HepG2 (cell line): ENCODE results near the gene CTNND2. TPM values are rescaled to one million over a fixed set of nuclear protein-coding genes. Genes with fewer than 3 reads are reported as not detected.

Experiments used
- ATAC-seq: fragments of 200-7000 bp; cut with Tn5 transposase; 3 replicates; pipeline ENCODE4 v1.9.1; 2020; ENCODE audit warnings: mild to moderate bottlenecking, moderate library complexity
- BruUV-seq: library from RNA; stranded (reverse); fragments of 400-500 nt; replicated peaks from 2 replicates; lab custom pipeline; 2021; lab: Mats Ljungman, UMichigan
- CTCF ChIA-PET: fragments of 300-600 bp; formaldehyde crosslinking; extraction: SDS; loops from one replicate; lab custom pipeline; 2021; ENCODE audit warnings: low total read pairs, inconsistent platforms, low intra/inter-chr PET ratio; lab: Yijun Ruan, JAX
- POLR2A ChIA-PET: fragments of 350-600 bp; sonication (Branson Sonifier 250); formaldehyde crosslinking; loops from one replicate; lab custom pipeline; 2020; ENCODE audit warnings: antibody characterized with exemption, inconsistent platforms; lab: Yijun Ruan, JAX
- DNase-seq: peaks from one replicate; pipeline ENCODE4 v3.0.0-alpha.2; 2015; ENCODE audit warnings: low spot score
- FAIRE-seq: peaks from 3 replicates; lab custom pipeline; 2011; peaks lifted over from hg19 to GRCh38; lab: Jason Lieb, UNC
- H2AFZ ChIP-seq: one replicate; pipeline ENCODE4 v1.6.1; 2011; ENCODE audit warnings: low read length, inconsistent platforms
- H3K27ac ChIP-seq: fragments of 300-600 bp; 3 replicates; pipeline ENCODE4 v1.8.0; 2011; ENCODE audit warnings: mixed run types, mild to moderate bottlenecking, mixed read lengths, low read length, inconsistent platforms; ENCODE audit not compliant: insufficient read depth; ENCODE audit errors: extremely low read length
- H3K27me3 ChIP-seq, 2 experiments: fragments of 200-600 bp in 1 of 2; 2 replicates in 1 of 2; 3 replicates in 1 of 2; pipeline versions ENCODE4 v1.6.0 to v1.8.0; 2011; ENCODE audit warnings: low read length in 2 of 2, mild to moderate bottlenecking in 2 of 2, moderate library complexity in 2 of 2, inconsistent platforms in 1 of 2; ENCODE audit not compliant: insufficient read depth in 2 of 2, control insufficient read depth in 1 of 2
- H3K36me3 ChIP-seq, 2 experiments: fragments of 200-600 bp in 1 of 2; replicated peaks in 1 of 2; 2 replicates in 1 of 2; 3 replicates in 1 of 2; pipeline versions ENCODE4 v1.5.1 to v1.8.0; 2011; ENCODE audit warnings: low read length in 2 of 2, inconsistent platforms in 1 of 2; ENCODE audit not compliant: insufficient read depth in 2 of 2, control insufficient read depth in 1 of 2
- H3K4me1 ChIP-seq: 2 replicates; pipeline ENCODE4 v1.5.1; 2012; ENCODE audit warnings: low read length, inconsistent platforms; ENCODE audit not compliant: insufficient read depth
- H3K4me2 ChIP-seq: 2 replicates; pipeline ENCODE4 v1.6.0; 2011; ENCODE audit warnings: low read depth, low read length, inconsistent platforms
- H3K4me3 ChIP-seq, 3 experiments: fragments of 200-600 bp in 1 of 3; sonication (generic), shearing (Covaris generic) in 1 of 3; replicated peaks in 1 of 3; 2 replicates each; pipeline ENCODE4 v1.5.1; 2011 to 2016; ENCODE audit warnings: low read length in 3 of 3, inconsistent platforms in 2 of 3, low read depth in 2 of 3, mild to moderate bottlenecking in 2 of 3, control low read depth in 1 of 3, mixed read lengths in 1 of 3; ENCODE audit not compliant: insufficient read depth in 1 of 3
- H3K79me2 ChIP-seq: one replicate; pipeline ENCODE4 v1.6.1; 2011; ENCODE audit warnings: low read length, inconsistent platforms; ENCODE audit not compliant: insufficient read depth
- H3K9ac ChIP-seq: 2 replicates; pipeline ENCODE4 v1.6.0; 2011; ENCODE audit warnings: mild to moderate bottlenecking, low read depth, low read length, inconsistent platforms; ENCODE audit not compliant: insufficient read depth
- H3K9me3 ChIP-seq: 2 replicates; pipeline ENCODE4 v1.5.1; 2012; ENCODE audit warnings: mild to moderate bottlenecking, low read length
- H4K20me1 ChIP-seq: 2 replicates; pipeline ENCODE4 v1.6.0; 2011; ENCODE audit warnings: inconsistent platforms, mild to moderate bottlenecking, low read length, moderate library complexity; ENCODE audit not compliant: insufficient read depth
- ARID2 ChIP-seq: sonication (generic); formaldehyde crosslinking; IDR thresholded peaks from 2 replicates; pipeline ENCODE4 v1.8.1; 2022; ENCODE audit warnings: mild to moderate bottlenecking, missing genetic modification reagents, borderline replicate concordance
- HNRNPL ChIP-seq: fragments of 200-400 bp; formaldehyde crosslinking; IDR thresholded peaks from 2 replicates; pipeline ENCODE4 v1.6.1; 2017; ENCODE audit warnings: mild to moderate bottlenecking, low read depth, low read length
- JDP2 ChIP-seq: sonication (generic); formaldehyde crosslinking; IDR thresholded peaks from 2 replicates; pipeline ENCODE4 v1.8.1; 2022; ENCODE audit warnings: missing genetic modification reagents, borderline replicate concordance
- KAT7 ChIP-seq: IDR thresholded peaks from 2 replicates; pipeline ENCODE4 v1.6.1; 2018; ENCODE audit warnings: borderline replicate concordance, missing compliant biosample characterization
- MIER2 ChIP-seq: IDR thresholded peaks from 2 replicates; pipeline ENCODE4 v1.6.1; 2016; ENCODE audit warnings: missing biosample characterization, missing genetic modification reagents
- NFE2L2 ChIP-seq: fragments of 150-350 bp; IDR thresholded peaks from 2 replicates; pipeline ENCODE4 v1.6.1; 2014; ENCODE audit warnings: low read length
- SOX5 ChIP-seq: IDR thresholded peaks from 2 replicates; pipeline ENCODE4 v1.6.1; 2016; ENCODE audit warnings: borderline replicate concordance
- YEATS2 ChIP-seq: sonication (generic); formaldehyde crosslinking; IDR thresholded peaks from 2 replicates; pipeline ENCODE4 v1.4.0; 2020; ENCODE audit warnings: missing genetic modification reagents, borderline replicate concordance
- ZBTB21 ChIP-seq: sonication (generic); formaldehyde crosslinking; IDR thresholded peaks from 2 replicates; pipeline ENCODE4 v1.4.0; 2020; ENCODE audit warnings: missing genetic modification reagents
- ZFYVE20 ChIP-seq: sonication (generic); formaldehyde crosslinking; IDR thresholded peaks from 2 replicates; pipeline ENCODE4 v1.8.0; 2023; ENCODE audit warnings: low read depth, mild to moderate bottlenecking, moderate library complexity, missing genetic modification reagents, borderline replicate concordance
- WGBS: methylation state at CpG from one replicate; pipeline ENCODE4 v1.1.6; 2017; ENCODE audit warnings: low lambda C conversion rate; 5-methylcytosine and 5-hydroxymethylcytosine counted together
- in situ Hi-C: cut with HindIII; loops from 2 replicates; pipeline ENCODE4 v1.10.0; 2017; ENCODE audit warnings: low pct_unique_long_range_greater_than_20kb; ENCODE audit not compliant: extremely low pct_ligation_motif_present
- intact Hi-C: fragments of 100-400 bp; cut with micrococcal nuclease; formaldehyde crosslinking; loops from one replicate; pipeline ENCODE4 v1.10.0; 2022; ENCODE audit not compliant: unreplicated experiment
- polyA plus RNA-seq, 8 experiments: library from polyadenylated mRNA; depleted of rRNA in 3 of 8; stranded (reverse) in 7 of 8; unstranded in 1 of 8; fragments of >200 nt; fragmentation: Illumina TruSeq in 4 of 8; extraction: Trizol in 4 of 8; gene quantifications; 2 replicates each; pipeline versions ENCODE4 v1.2.1 to v1.2.3, GENCODE V29; 2011 to 2016; ENCODE audit warnings: low read depth in 4 of 8, missing spikeins in 1 of 8, mixed read lengths in 1 of 8; ENCODE audit not compliant: insufficient read depth in 1 of 8
- total RNA-seq, 5 experiments: library from RNA; depleted of rRNA; stranded (reverse); fragments of >200 nt; fragmentation: Illumina TruSeq; extraction: Trizol; gene quantifications; 2 replicates each; pipeline ENCODE4 v1.2.3, GENCODE V29; 2016; ENCODE audit warnings: low read depth in 1 of 5
- TF ChIP-seq, protein P1 (sequence below): sonication (generic); formaldehyde crosslinking; IDR thresholded peaks from 2 replicates; pipeline ENCODE4 v1.8.1; 2023; ENCODE audit warnings: mild to moderate bottlenecking, inconsistent platforms, moderate library complexity, missing genetic modification reagents, borderline replicate concordance
- TF ChIP-seq, protein P2 (sequence below): sonication (generic); formaldehyde crosslinking; IDR thresholded peaks from 2 replicates; pipeline ENCODE4 v1.5.1; 2020; ENCODE audit warnings: missing genetic modification reagents, mild to moderate bottlenecking, borderline replicate concordance
- TF ChIP-seq, protein P3 (sequence below): sonication (generic); formaldehyde crosslinking; IDR thresholded peaks from 2 replicates; pipeline ENCODE4 v1.5.1; 2020; ENCODE audit warnings: missing genetic modification reagents, mild to moderate bottlenecking, borderline replicate concordance
- TF ChIP-seq, protein P4 (sequence below): IDR thresholded peaks from 2 replicates; pipeline ENCODE4 v1.6.1; 2012; ENCODE audit warnings: low read length, improper control_type of control experiment
- TF ChIP-seq, protein P5 (sequence below): sonication (generic); formaldehyde crosslinking; conservative IDR thresholded peaks from 2 replicates; pipeline ENCODE4 v1.8.0; 2022; ENCODE audit warnings: low read depth, missing genetic modification reagents

CTNND2 gene
- total and polyA plus RNA-seq, 2 of the 13 experiments (the other 11 are each of a cell fraction or from before 2014, with no cell fraction given), result not detected

DNA sequence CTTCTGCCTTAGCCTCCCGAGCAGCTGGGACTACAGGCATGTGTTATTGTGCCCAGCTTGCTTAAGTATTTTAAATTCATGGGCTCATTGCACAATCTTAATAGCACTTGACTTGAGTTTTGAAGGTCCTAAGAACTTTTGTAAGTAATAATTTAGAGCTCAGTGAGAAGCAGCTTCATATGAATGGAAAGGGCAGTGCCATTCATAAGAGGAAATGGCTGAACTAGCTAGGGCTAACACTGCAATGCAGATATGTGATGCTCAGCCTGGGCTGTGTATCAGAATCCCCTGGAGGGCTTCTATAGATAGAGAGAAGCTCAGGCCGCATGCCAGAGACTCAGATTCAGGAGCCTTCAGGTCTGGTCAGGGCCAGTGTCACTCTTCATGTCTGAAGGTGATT lies 847.7 kb downstream of the CTNND2 start:
- FAIRE-seq (no peak), DNase-seq (no peak), ATAC-seq (no peak)
- Histone ChIP-seq H3K4me2 (no peak overlapping the region), H3K79me2 (no peaks in the 10 kb centered on the region), H3K27ac (no peak overlapping the region), H2AFZ (no peak overlapping the region), H4K20me1 (no peaks in the 10 kb centered on the region), H3K36me3 (no peaks in the 10 kb centered on the region), H3K9ac (no peak overlapping the region), H3K4me3 (no peak overlapping the region), H3K9me3 (no peaks in the 10 kb centered on the region), H3K4me1 (no peaks in the 10 kb centered on the region), H3K27me3 (no peaks in the 10 kb centered on the region)
- BruUV-seq, result no TSS peak
- POLR2A ChIA-PET, result no interaction called here
- CTCF ChIA-PET, result no interaction called here
- intact Hi-C loops (no loop called here), in situ Hi-C loops (no loop called here)
- WGBS, result 13% methylated on average over 1 of the region's 2 CpGs
- TF ChIP-seq JDP2 (CRISPR knock-in tag) (no peak), HNRNPL (no peak), ARID2 (CRISPR knock-in tag) (no peak), SOX5 (CRISPR knock-in tag) (no peak), KAT7 (no peak), NFE2L2 (no peak), ZBTB21 (no peak), YEATS2 (CRISPR knock-in tag) (no peak), ZFYVE20 (CRISPR knock-in tag) (no peak), MIER2 (no peak)
- TF ChIP-seq, protein P1, sequence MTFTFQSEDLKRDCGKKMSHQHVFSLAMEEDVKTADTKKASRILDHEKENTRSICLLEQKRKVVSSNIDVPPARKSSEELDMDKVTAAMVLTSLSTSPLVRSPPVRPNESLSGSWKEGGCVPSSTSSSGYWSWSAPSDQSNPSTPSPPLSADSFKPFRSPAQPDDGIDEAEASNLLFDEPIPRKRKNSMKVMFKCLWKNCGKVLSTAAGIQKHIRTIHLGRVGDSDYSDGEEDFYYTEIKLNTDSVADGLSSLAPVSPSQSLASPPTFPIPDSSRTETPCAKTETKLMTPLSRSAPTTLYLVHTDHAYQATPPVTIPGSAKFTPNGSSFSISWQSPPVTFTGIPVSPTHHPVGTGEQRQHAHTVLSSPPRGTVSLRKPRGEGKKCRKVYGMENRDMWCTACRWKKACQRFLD (CRISPR knock-in tag), result no peak
- TF ChIP-seq, protein P2, sequence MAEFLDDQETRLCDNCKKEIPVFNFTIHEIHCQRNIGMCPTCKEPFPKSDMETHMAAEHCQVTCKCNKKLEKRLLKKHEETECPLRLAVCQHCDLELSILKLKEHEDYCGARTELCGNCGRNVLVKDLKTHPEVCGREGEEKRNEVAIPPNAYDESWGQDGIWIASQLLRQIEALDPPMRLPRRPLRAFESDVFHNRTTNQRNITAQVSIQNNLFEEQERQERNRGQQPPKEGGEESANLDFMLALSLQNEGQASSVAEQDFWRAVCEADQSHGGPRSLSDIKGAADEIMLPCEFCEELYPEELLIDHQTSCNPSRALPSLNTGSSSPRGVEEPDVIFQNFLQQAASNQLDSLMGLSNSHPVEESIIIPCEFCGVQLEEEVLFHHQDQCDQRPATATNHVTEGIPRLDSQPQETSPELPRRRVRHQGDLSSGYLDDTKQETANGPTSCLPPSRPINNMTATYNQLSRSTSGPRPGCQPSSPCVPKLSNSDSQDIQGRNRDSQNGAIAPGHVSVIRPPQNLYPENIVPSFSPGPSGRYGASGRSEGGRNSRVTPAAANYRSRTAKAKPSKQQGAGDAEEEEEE (CRISPR knock-in tag), result no peak
- TF ChIP-seq, protein P3, sequence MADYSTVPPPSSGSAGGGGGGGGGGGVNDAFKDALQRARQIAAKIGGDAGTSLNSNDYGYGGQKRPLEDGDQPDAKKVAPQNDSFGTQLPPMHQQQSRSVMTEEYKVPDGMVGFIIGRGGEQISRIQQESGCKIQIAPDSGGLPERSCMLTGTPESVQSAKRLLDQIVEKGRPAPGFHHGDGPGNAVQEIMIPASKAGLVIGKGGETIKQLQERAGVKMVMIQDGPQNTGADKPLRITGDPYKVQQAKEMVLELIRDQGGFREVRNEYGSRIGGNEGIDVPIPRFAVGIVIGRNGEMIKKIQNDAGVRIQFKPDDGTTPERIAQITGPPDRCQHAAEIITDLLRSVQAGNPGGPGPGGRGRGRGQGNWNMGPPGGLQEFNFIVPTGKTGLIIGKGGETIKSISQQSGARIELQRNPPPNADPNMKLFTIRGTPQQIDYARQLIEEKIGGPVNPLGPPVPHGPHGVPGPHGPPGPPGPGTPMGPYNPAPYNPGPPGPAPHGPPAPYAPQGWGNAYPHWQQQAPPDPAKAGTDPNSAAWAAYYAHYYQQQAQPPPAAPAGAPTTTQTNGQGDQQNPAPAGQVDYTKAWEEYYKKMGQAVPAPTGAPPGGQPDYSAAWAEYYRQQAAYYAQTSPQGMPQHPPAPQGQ (CRISPR knock-in tag), result no peak
- TF ChIP-seq, protein P4, sequence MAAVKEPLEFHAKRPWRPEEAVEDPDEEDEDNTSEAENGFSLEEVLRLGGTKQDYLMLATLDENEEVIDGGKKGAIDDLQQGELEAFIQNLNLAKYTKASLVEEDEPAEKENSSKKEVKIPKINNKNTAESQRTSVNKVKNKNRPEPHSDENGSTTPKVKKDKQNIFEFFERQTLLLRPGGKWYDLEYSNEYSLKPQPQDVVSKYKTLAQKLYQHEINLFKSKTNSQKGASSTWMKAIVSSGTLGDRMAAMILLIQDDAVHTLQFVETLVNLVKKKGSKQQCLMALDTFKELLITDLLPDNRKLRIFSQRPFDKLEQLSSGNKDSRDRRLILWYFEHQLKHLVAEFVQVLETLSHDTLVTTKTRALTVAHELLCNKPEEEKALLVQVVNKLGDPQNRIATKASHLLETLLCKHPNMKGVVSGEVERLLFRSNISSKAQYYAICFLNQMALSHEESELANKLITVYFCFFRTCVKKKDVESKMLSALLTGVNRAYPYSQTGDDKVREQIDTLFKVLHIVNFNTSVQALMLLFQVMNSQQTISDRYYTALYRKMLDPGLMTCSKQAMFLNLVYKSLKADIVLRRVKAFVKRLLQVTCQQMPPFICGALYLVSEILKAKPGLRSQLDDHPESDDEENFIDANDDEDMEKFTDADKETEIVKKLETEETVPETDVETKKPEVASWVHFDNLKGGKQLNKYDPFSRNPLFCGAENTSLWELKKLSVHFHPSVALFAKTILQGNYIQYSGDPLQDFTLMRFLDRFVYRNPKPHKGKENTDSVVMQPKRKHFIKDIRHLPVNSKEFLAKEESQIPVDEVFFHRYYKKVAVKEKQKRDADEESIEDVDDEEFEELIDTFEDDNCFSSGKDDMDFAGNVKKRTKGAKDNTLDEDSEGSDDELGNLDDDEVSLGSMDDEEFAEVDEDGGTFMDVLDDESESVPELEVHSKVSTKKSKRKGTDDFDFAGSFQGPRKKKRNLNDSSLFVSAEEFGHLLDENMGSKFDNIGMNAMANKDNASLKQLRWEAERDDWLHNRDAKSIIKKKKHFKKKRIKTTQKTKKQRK, result no peak
- TF ChIP-seq, protein P5, sequence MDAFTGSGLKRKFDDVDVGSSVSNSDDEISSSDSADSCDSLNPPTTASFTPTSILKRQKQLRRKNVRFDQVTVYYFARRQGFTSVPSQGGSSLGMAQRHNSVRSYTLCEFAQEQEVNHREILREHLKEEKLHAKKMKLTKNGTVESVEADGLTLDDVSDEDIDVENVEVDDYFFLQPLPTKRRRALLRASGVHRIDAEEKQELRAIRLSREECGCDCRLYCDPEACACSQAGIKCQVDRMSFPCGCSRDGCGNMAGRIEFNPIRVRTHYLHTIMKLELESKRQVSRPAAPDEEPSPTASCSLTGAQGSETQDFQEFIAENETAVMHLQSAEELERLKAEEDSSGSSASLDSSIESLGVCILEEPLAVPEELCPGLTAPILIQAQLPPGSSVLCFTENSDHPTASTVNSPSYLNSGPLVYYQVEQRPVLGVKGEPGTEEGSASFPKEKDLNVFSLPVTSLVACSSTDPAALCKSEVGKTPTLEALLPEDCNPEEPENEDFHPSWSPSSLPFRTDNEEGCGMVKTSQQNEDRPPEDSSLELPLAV, result no peak
